Tongue (tissue), 2 donors: ENCODE data around the gene GRHL1. TPM values are rescaled to one million over a fixed set of nuclear protein-coding genes. Genes with fewer than 3 reads are reported as not detected.
"Not testable (repeated sequence)": the region's sequence is repeated elsewhere in the genome, so short reads cannot be mapped to it uniquely, and the experiment has no call there.

Source experiments
- DNase-seq: peaks from one replicate; pipeline ENCODE4 v3.0.0-alpha.2; 2015
- total RNA-seq: library from RNA; depleted of rRNA; stranded (reverse); fragments of >200 nt; gene quantifications from one replicate; pipeline ENCODE4 v1.2.3, GENCODE V29; 2014

The GRHL1 gene, protein sequence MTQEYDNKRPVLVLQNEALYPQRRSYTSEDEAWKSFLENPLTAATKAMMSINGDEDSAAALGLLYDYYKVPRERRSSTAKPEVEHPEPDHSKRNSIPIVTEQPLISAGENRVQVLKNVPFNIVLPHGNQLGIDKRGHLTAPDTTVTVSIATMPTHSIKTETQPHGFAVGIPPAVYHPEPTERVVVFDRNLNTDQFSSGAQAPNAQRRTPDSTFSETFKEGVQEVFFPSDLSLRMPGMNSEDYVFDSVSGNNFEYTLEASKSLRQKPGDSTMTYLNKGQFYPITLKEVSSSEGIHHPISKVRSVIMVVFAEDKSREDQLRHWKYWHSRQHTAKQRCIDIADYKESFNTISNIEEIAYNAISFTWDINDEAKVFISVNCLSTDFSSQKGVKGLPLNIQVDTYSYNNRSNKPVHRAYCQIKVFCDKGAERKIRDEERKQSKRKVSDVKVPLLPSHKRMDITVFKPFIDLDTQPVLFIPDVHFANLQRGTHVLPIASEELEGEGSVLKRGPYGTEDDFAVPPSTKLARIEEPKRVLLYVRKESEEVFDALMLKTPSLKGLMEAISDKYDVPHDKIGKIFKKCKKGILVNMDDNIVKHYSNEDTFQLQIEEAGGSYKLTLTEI
- total RNA-seq, result 50.3 TPM

- DNase-seq, result peak; percentile 97
Observed at GRCh38 chr2:9951522-9952285, at the start of gene GRHL1. GRHL1 (plus strand) TSS chr2:9951693; CDS start chr2:9951834, 141 bp downstream.

DNA sequence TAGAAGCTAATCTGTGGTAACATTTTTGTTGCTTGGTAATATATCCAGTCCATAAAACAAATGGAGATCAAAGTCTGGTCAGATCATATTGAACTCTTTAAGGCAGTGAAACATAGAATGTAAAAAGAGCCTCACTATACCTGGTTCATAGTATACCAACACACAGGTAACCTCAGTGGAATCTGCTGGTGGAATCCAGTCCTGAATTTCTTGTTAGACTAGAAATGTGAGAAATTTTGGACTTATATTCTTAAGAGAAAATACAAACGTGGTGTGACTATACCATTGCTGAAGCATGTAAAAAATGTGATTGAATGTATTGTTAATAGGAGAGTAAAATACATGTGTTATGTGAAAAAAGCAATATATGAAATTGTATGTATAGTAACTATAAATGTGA lies 46.1 kb upstream of the GRHL1 start:
- DNase-seq, result peak; percentile 25

DNA sequence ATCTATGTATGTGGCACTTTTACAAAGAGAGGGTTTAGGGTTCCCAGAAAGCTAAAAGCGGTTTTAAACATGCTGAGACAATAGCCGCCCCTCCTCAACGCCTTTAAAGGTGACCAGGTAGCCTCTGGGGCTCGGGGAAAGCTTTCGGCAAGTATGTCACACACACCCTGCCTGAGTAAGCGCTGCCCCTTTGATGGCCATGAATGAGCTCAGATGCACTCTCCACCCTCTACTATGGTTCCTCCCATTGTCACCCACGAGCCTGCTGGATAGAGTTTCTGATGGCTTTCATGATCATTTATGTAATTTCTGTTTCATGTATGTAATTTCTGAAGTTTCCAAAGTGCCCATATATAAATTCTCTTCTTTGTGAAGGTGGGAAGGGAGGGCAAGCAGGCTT lies 44.1 kb upstream of the GRHL1 start:
- no peak for DNase-seq

DNA sequence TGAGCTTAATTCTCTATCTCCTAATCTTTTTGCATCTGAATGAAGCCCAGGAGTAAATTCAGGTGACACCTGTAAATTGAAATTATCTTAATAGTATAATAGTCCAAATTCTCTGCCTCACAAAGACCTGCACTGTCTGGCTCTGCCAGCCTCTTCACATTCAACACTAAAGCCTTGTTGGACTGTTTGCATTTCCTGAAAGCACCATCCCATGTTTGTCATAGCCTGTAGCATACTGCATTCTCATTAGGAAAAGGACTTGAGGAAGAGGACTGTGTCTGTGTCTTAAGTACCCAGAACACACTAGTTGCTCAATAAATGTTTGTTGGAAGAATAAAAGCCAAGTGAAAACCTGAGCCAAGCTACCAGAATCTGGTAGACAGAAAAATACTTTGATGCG lies 42.9 kb upstream of the GRHL1 start:
- no peak for DNase-seq

DNA sequence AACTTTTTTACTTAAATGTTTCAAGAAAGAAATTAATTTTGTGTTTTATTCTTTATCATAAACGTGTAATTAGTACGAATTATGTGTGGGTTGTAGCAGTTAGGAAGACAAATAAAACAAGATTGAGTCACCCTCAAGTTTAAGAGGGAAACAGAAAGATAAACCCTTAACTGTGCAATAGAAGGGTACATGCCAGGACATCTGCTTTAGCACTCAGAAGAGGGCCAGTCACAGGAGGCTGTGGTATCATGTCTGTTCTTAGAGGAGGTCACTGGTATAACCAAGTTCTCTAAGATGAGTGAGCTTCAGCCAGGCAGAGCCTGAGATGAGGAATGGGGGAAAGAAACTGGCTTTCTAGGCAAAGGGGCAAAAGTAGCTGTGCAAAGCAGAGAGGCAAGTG lies 42.4 kb upstream of the GRHL1 start:
- no peak for DNase-seq

DNA sequence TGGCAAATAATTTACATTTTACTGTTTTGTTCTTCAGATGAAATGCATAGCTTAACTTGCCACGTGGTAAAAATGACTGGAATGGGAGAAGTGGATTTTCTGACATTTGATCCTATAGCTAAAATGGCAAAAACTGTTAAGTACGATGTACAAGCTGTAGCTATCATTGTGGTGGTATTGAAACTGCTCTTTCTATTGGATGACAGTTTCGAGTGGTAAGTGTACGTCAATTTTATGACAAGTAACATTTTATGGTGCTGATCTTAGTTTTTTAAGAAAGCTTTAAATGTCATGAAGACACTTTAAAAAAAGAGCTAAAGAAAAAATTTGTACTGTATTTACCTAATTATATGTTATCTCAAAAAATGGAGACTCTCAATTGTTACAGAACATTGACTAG lies 40.8 kb upstream of the GRHL1 start:
- DNase-seq, result no peak

GRCh38 chr2:9912468-9912867 lies 39.0 kb upstream of the GRHL1 start:
- DNase-seq, result no peak

DNA sequence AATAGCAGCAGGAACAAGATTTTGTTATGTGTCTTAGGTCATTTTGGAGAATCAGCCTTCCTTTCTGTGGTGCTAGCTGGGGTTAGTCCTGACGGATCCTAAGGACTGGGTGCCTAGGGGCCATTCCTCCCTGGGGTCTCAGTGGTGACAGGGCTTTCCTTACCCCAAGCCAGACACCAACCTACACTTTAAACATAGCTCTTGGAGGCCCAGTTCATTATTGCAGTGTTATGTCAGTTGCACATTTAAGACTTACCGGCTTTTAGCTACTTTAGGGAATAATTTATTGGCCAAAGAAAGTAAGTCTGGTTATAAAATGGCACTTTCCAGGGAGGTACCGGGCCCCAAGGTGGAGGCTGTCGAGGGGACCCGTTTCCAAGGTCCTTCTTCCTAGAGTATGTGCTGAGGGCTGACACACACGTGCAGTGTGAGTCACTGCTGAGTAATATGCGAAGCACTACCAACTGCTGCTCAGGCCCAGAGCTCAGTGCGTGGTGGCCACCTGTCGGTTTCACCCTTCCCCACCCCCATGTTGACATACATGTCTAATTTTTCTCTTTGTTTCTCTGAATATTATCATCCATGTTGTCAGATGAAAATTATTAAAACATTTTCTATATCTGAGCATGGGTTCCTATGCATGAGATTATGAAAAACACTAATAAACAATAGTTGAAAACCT lies 37.0 kb upstream of the GRHL1 start:
- DNase-seq, result no peak

DNA sequence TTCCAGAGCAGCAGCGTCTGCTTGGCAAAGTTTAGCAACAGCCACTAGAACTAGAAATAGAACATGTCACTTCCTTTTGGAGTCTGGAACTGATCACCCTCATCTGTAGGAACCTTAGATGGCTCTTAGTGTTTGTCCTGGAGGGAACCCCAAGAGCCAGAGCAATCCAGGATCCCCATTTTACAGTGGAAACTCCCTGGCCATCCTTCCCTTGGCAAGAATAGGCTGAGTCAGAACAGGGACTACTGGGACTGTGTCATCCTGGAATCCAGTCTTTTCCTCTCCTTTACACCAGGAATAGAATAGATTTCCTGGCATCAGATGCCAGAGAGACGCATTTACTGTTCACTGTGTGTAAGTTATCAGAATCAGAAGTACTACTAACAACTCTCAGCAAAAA lies 33.2 kb upstream of the GRHL1 start:
- DNase-seq, result no peak

GRCh38 chr2:9919512-9919911 lies 32.0 kb upstream of the GRHL1 start:
- no peak for DNase-seq

DNA sequence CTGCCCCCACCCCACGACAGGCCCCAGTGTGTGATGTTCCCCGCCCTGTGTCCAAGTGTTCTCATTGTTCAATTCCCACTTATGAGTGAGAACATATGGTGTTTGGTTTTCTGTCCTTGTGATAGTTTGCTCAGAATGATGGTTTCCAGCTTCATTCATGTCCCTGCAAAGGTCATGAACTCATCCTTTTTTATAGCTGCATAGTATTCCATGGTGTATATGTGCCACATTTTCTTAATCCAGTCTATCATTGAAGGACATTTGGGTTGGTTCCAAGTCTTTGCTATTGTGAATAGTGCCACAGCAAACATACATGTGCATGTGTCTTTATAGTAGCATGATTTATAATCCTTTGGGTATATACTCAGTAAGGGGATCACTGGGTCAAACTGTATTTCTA lies 24.5 kb upstream of the GRHL1 start:
- not testable (repeated sequence) for DNase-seq

GRCh38 chr2:9937258-9937657 lies 14.2 kb upstream of the GRHL1 start:
- no peak for DNase-seq

- DNase-seq, result no peak
Observed at GRCh38 chr2:9937968-9938367, 13.5 kb upstream of the GRHL1 start.

DNA sequence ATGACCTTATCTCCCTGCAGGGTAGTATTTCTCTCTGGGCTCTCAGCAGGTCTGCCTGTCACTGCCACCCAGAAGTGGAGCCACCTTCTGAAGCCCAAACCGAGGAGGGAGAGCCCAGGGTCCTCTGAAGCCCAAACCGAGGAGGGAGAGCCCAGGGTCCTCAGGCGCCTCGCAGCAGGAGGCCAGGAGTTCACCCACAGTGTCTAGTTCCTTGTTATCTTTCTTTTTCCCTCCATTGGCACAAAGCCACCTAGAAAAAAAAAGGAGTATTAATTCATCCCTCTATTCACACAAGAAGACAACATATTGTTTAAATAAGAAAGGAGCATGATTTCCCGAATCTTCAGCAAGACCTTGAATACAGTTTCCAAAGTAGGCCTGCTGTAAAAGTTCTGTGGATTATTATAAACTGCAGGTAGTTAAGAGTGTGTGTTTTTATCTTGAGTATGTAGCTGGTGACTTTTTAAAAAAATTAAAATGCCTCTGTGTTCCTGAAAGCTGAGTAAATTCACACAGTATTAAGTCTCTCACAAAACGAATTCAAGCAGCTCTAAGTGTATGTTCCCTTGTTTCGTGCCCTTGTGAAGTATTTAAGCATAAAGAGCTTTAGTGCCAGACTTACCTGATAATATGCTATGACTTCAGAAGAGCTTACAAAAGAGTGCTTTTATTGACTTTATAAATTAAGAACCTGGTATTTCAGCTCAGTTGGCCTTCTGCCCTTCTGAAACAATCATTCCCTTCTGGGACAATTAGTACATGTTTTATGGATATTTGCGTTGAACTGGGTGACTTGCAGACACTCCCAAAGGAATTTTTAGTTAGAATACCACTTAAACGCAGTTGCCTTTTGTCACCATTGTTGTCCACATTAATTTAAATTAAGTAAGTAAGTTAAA lies 11.7 kb upstream of the GRHL1 start:
- peak; percentile 27 for DNase-seq

DNA sequence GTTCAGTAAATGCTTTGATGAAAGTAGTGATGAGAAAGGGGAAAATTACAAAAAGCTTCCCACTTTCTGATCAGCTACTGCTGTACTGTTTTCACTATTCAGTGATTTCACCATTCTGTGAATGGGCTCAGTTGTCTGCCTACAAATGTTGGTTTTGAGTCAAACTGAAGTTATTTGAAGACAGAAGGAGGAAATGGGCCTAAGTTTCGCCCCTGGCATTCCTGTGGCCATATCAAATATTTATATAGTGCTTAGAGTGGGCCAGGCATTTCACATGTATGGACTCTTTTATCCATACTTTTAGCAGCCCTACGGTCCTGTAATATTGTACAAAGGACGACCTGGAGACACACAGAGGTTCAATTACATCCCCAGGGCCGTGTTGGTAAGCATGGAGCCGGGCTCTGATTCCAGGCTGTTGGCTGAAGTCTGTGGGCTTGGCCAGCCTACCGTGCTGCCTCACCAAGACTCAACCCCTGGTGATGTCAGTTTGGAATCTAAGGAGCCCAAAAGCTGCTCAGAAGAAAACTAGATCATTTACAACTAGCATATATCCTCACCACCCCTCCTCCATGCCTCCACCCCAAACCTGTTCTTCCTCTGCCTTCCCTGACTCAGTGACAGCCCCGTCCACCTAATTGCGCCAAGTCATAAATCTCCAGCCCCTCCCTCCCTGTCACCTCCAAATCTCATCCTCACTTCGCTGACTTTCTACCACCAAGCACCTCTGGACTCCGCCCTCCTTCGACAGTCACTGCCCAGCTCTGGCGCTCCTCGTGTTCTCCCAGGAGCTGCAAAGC lies 10.1 kb upstream of the GRHL1 start:
- DNase-seq, result peak; percentile 17

DNA sequence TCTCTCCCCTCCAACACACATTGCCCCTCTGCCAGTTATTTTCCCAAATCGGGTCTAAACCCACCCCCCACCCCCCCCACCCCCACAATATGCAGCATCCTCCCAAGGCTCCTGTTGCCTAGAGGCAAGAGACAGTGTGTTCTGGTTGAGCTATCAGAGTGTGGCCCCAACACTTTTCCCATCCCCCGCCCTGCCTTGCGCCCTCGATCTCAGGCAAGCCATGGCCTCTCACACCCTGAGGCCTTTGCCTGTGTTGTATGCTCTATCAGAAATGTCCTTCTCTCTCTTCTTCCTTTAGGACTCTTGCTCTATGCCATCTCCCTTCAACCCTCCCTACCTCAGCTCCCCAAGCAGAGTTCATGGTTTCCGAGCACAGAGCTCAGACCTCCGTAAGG lies 9.5 kb upstream of the GRHL1 start:
- no peak for DNase-seq

GRCh38 chr2:9944330-9944758 lies 7.1 kb upstream of the GRHL1 start:
- no peak for DNase-seq

- no peak for DNase-seq
Observed at GRCh38 chr2:9945596-9945995, 5.9 kb upstream of the GRHL1 start.

GRCh38 chr2:9946076-9946475 lies 5.4 kb upstream of the GRHL1 start:
- DNase-seq, result no peak

DNA sequence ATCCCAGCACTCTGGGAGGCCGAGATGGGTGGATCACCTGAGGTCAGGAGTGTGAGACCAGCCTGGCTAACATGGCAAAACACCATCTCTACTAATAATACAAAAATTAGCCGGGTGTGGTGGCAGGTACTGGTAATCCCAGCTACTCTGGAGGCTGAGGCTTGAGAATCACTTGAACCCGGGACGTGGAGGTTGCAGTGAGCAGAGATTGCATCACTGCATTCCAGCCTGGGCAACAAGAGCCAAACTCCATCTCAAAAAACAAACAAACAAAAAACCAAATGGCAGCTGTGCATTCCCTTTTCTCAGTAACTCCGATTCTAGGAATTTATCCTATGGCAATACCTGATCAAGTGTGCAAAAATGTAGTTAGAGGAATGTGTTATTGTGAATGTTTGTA lies 4.7 kb upstream of the GRHL1 start:
- no peak for DNase-seq

DNA sequence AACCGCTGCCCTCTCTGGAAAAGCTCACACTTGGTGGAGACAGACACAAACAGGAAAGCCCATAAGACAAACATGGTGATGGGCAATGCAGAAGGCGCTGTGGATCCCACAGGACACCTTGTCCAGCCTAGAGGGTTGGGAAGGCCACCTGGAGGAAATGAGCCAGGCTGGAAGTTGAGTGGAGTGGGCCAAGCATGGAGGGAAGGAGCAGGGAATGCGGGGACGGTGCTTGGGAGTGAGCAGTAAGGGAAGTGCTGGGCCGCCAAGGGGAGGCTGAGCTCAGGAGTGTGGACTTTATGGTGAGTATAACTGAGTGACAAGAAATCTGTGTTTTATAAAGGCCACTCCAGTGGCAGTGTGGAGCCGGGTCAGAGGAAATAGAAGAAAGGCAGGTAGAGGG lies 2.8 kb upstream of the GRHL1 start:
- DNase-seq, result no peak
